Myocyte (in vitro differentiated cells): ENCODE results near the gene NINJ2. TPM values are rescaled to one million over a fixed set of nuclear protein-coding genes. Genes with fewer than 3 reads are reported as not detected.
"Not testable (repeated sequence)": the region's sequence is repeated elsewhere in the genome, so short reads cannot be mapped to it uniquely, and the experiment has no call there.

Experiments
- DNase-seq: peaks from one replicate; pipeline ENCODE4 v3.0.0-alpha.2; 2012; ENCODE audit warnings: low read depth
- total RNA-seq: library from RNA; depleted of rRNA; stranded (reverse); fragments of >200 nt; gene quantifications from 2 replicates; pipeline ENCODE4 v1.2.3, GENCODE V29; 2014

The NINJ2 gene
- total RNA-seq, 1 donor from 2014 or later, result 0.13 TPM

GRCh38 chr12:642633-643474 lies 20.4 kb downstream of the NINJ2 start:
- peak; percentile 82 for DNase-seq

- not testable (repeated sequence) for DNase-seq
Measured at GRCh38 chr12:641321-641720, 21.9 kb downstream of the NINJ2 start.

- DNase-seq, result no peak
Measured at GRCh38 chr12:640773-641172, 22.5 kb downstream of the NINJ2 start.

- DNase-seq, result no peak
Measured at GRCh38 chr12:639988-640387, 23.3 kb downstream of the NINJ2 start.

DNA sequence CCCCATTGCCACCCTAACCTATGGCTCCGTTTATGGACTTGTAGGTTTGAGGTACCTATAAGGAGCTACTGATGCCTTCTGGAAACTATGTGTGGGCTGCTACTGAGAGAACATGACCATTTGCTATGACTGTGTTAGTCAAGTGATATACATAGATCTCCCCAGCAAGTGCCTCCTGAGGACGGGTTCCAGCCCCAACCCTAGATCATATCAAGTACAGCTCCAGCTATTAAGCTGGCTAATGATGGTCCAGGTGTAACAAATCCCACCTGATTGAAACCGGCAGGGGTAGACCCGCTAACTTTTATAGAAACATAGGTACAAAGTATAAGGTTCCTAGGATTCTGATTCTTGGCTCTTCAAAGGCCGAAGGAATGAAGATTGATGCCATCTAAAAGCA lies 23.7 kb downstream of the NINJ2 start:
- peak; percentile 69 for DNase-seq

DNA sequence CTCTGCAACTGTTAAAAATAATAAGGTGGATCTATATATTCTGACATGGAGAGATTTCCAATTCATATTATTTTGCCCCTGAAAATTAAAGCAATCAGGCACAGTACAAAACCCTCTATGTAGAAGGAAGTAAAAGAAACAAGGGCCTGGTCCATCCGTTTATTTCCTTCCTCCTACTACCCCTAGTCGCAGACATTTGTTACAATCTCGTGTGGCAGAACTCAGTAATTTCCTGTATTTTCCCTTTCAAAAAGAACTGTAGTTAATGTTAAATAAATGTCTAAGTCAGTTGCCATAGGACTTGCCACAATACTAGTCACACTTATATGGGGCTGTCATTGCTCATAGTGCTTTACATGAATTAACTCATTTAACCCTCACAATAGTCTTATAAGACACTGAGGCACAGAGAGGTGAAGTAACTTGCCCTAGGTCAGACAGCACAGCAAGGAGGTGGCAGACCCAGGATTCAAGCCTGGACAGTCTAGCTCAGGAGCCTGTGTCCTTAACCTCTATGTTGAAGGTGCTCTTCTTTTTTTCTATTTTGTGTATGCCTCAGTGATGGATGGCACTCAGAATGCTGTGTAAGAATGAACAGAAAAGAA lies 24.2 kb downstream of the NINJ2 start:
- no peak for DNase-seq

GRCh38 chr12:636632-637031 lies 26.6 kb downstream of the NINJ2 start:
- no peak for DNase-seq

- DNase-seq, result peak; percentile 29
Measured at GRCh38 chr12:633731-634130, 29.5 kb downstream of the NINJ2 start.

DNA sequence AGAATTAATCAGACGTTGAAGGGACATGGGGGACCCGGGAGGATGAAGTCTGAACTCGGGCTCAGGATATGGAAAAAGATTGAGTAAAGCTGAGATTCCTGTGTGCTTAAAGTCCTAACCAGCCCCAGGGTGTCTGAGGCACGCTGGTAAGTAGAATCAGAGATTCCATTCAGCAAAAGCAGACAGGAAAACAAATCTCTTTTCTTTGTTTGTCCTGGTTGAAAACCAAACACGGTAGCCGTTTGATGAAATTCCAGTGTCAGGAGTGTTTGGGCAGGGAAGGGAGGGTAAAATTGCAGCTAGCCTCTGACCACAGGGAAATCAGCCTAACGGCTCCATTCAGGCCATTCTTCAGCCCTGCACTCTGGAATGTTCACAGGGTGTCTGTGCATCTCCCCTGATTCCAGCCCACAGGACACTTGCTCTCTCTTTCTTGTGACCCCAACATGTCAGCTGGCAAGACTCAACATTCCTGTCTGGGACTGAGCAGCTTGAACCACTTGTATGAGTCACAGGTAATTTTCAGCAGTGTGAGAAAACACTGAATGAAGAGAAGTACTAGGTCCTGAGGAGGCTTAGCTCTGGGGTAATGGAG lies 31.0 kb downstream of the NINJ2 start:
- DNase-seq, result peak; percentile 98

GRCh38 chr12:630656-631632 lies 32.3 kb downstream of the NINJ2 start:
- no peak for DNase-seq

- DNase-seq, result not testable (repeated sequence)
Measured at GRCh38 chr12:628742-629078, 34.5 kb downstream of the NINJ2 start.

DNA sequence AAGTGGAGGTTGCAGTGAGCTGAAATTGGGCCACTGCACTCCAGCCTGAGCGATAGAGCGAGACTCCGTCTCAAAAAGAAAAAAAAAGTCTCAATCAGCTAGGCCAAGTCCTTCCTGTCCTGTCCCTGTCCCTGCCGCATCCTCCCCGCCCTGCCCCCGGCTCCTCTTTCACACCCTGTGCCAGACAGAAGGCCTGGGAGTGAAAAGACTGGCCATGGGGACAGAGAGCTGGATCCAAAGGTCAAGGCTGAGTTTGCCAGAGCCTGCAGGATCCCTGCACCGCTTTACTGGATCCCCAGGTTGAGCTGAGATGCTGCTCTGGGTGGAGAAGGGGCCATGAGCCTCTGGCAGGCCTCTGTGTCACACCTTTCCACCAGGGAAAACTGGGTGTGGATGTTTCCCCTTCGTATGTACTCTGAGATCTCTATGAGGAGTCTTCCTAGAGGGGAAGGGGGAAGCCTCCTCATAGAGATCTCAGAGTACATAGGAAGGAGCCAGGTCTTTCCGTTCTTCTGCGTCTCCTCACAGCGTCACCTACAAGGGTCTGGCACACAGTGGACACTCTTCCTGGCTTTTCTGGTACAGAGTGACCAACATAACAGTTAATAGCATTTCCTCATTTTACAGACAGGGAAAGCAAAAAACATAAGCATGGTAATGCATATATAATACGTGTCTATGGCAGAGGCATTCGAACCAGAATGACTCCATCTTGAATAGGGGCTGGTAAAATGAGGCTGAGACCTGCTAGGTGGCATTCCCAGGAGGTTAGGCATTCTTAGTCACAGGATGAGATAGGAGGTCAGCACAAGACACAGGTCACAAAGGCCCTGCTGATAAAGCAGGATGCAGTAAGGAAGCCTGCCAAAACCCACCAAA lies 35.1 kb downstream of the NINJ2 start:
- no peak for DNase-seq

DNA sequence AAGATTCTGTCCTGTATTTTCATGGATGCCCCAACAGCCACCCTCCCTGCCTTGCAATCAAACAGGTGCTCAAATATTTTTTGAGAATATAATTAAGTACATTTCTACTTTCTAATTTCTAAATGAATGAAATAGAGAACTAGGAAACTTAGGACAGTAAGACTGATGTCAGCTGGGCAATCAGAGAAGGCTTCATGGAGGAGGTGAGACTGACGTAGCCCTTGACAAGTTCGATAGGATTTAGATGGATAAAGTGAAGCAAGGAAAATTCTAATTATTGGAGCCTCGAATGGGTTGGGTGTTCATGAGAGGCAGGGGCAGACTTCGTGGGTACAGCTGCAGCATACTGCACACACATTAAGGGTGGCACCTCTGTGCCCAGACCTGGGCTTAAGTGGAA lies 36.0 kb downstream of the NINJ2 start:
- no peak for DNase-seq

GRCh38 chr12:625998-626397 lies 37.2 kb downstream of the NINJ2 start:
- no peak for DNase-seq

- no peak for DNase-seq
Measured at GRCh38 chr12:623865-624372, 39.3 kb downstream of the NINJ2 start.

GRCh38 chr12:623172-623864 lies 39.9 kb downstream of the NINJ2 start:
- no peak for DNase-seq

- no peak for DNase-seq
Measured at GRCh38 chr12:622416-622815, 40.8 kb downstream of the NINJ2 start.

- no peak for DNase-seq
Measured at GRCh38 chr12:619346-619745, 43.9 kb downstream of the NINJ2 start.

DNA sequence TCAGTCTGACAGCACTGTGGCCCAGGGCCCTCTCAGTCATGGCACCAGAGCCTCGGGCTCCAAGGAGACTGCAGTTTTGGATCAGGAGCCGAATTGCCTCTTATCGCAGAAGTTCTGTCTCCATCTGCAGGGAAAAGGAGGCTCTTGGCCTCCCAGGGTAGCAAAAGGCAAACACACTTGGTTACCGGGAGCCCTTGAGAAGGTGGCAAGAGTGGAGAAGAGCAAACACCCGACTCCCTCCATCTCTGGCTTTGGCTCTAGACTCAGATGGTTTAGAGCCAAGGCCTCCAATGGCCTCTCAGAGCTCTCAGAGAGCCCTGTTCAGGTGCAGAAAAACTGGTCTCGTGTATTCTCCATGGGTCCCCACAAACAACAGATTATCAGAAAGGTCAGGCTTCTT lies 44.6 kb downstream of the NINJ2 start:
- no peak for DNase-seq
